Astrocyte of the cerebellum (primary cell): ENCODE data around the gene PIM1.

Source experiments
- DNase-seq: peaks from one replicate; pipeline ENCODE4 v3.0.0-alpha.2; 2011; ENCODE audit warnings: low read depth
- H3K4me3 ChIP-seq: 2 replicates; pipeline ENCODE4 v1.5.1; 2011; ENCODE audit warnings: mild to moderate bottlenecking, low read depth, low read length, moderate library complexity
- CTCF ChIP-seq: IDR thresholded peaks from 2 replicates; pipeline ENCODE4 v1.5.1; 2012; ENCODE audit warnings: low read length, low read depth, moderate library complexity, mild to moderate bottlenecking; ENCODE audit errors: missing control alignments
- in situ Hi-C: cut with HindIII; loops from 2 replicates; pipeline ENCODE4 v1.10.0; 2017; ENCODE audit warnings: low sequenced_read_pairs

Gene PIM1

DNA sequence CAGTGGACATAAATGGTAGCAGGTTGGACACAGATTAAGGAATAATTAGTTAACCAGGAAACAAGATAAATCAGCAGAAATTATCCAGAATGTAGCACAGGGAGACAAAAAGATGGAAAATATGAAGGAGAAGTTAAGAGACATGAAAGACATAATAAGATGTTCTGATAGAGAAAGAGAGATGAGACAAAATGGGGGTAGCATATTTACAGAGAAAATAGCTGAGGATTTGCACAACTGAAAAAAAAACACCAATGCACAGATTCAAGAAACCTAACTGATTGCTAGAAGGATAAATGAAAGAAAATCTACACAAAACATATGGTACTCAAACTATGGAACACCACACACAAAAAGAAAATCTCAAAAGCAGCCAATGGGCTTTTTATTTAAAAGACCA is 53.0 kb downstream of the PIM1 start:
- TF ChIP-seq CTCF: no peak
- in situ Hi-C loops: no loop called here
- H3K4me3 ChIP-seq: peak overlapping the region; percentile 44
- DNase-seq: no peak
